HCT116 (cell line): ENCODE data around the gene CCBE1. TPM values are rescaled to one million over a fixed set of nuclear protein-coding genes. Genes with fewer than 3 reads are reported as not detected.

Experiments
- ATAC-seq: fragments of 200-7000 bp; cut with Tn5 transposase; 2 replicates; pipeline ENCODE4 v1.9.1; 2020; ENCODE audit warnings: mild to moderate bottlenecking, moderate library complexity
- BruUV-seq: library from RNA; stranded (reverse); fragments of 400-500 nt; replicated peaks from 2 replicates; lab custom pipeline; 2021; lab: Mats Ljungman, UMichigan
- CTCF ChIA-PET: fragments of 300-600 bp; sonication (Branson Sonifier 250); formaldehyde crosslinking; loops from one replicate; lab custom pipeline; 2021; ENCODE audit warnings: antibody characterized with exemption; lab: Charles Lee
- POLR2A ChIA-PET: fragments of 300-600, 350-600 bp; sonication (Branson Sonifier 250); formaldehyde crosslinking; loops from one replicate; lab custom pipeline; 2021; ENCODE audit warnings: antibody characterized with exemption; lab: Charles Lee
- RAD21 ChIA-PET, 2 experiments: fragments of 300-600 bp; sonication (Branson Sonifier 250); formaldehyde crosslinking; loops; one replicate each; lab custom pipeline; 2023; ENCODE audit warnings: low total read pairs in 2 of 2; ENCODE audit not compliant: uncharacterized antibody in 2 of 2, unreplicated experiment in 2 of 2, low non-redundant PET in 1 of 2; lab: Charles Lee
- DNase-seq: peaks from one replicate; pipeline ENCODE4 v3.0.0-alpha.2; 2010; ENCODE audit warnings: low read depth, low spot score
- H2AFZ ChIP-seq: fragments of 200-600 bp; shearing (Covaris generic), sonication (generic); 2 replicates; pipeline ENCODE4 v1.6.1; 2017; ENCODE audit warnings: low read depth, mixed run types, mixed read lengths, antibody characterized with exemption, low read length; ENCODE audit not compliant: poor library complexity, severe bottlenecking
- H3K27ac ChIP-seq: 2 replicates; pipeline ENCODE4 v1.5.1; 2012; ENCODE audit warnings: low read depth, low read length
- H3K27me3 ChIP-seq: fragments of 200-600 bp; sonication (generic); 2 replicates; pipeline ENCODE4 v1.6.1; 2016; ENCODE audit warnings: mixed run types, low read length, mixed read lengths; ENCODE audit not compliant: insufficient read depth
- H3K36me3 ChIP-seq, 2 experiments: fragments of 200-500 bp in 1 of 2; fragments of 200-600 bp in 1 of 2; sonication (Bioruptor generic) in 1 of 2; sonication (generic) in 1 of 2; 2 replicates each; pipeline versions ENCODE4 v1.5.1 to v1.6.1; 2014 to 2016; ENCODE audit warnings: low read length in 2 of 2, inconsistent platforms in 1 of 2, mixed read lengths in 1 of 2, mixed run types in 1 of 2; ENCODE audit not compliant: insufficient read depth in 2 of 2, control insufficient read depth in 1 of 2
- H3K4me1 ChIP-seq, 2 experiments: fragments of 200-600 bp in 1 of 2; sonication (generic) in 1 of 2; 2 replicates each; pipeline versions ENCODE4 v1.5.1 to v1.6.1; 2012 to 2017; ENCODE audit warnings: low read length in 2 of 2, inconsistent platforms in 1 of 2, mild to moderate bottlenecking in 1 of 2, mixed read lengths in 1 of 2, mixed run types in 1 of 2, moderate library complexity in 1 of 2; ENCODE audit not compliant: insufficient read depth in 2 of 2, control insufficient read depth in 1 of 2
- H3K4me2 ChIP-seq: fragments of 200-600 bp; sonication (generic); 2 replicates; pipeline ENCODE4 v1.6.1; 2017; ENCODE audit warnings: mixed run types, low read length, mixed read lengths
- H3K4me3 ChIP-seq, 2 experiments: fragments of 200-600 bp in 1 of 2; sonication (generic) in 1 of 2; replicated peaks in 1 of 2; 2 replicates each; pipeline ENCODE4 v1.5.1; 2011 to 2016; ENCODE audit warnings: low read length in 2 of 2, control low read depth in 1 of 2, low read depth in 1 of 2, mild to moderate bottlenecking in 1 of 2, mixed read lengths in 1 of 2, mixed run types in 1 of 2
- H3K79me2 ChIP-seq: fragments of 200-600 bp; sonication (generic); 2 replicates; pipeline ENCODE4 v1.6.1; 2017; ENCODE audit warnings: mild to moderate bottlenecking, mixed run types, low read length, moderate library complexity, mixed read lengths; ENCODE audit not compliant: insufficient read depth
- H3K9ac ChIP-seq: fragments of 200-600 bp; sonication (generic); 2 replicates; pipeline ENCODE4 v1.6.1; 2016; ENCODE audit warnings: low read length, mixed read lengths
- H3K9me2 ChIP-seq: fragments of 200-600 bp; sonication (generic), shearing (Covaris generic); 2 replicates; pipeline ENCODE4 v1.6.1; 2017; ENCODE audit warnings: mixed run types, mild to moderate bottlenecking, moderate library complexity; ENCODE audit not compliant: insufficient read depth
- H3K9me3 ChIP-seq, 2 experiments: fragments of 200-500 bp in 1 of 2; fragments of 200-600 bp in 1 of 2; sonication (Bioruptor generic) in 1 of 2; sonication (generic) in 1 of 2; 2 replicates each; pipeline ENCODE4 v1.6.1; 2014 to 2017; ENCODE audit warnings: low read length in 2 of 2, mixed read lengths in 2 of 2, inconsistent platforms in 1 of 2, low read depth in 1 of 2, mild to moderate bottlenecking in 1 of 2, mixed run types in 1 of 2, moderate library complexity in 1 of 2; ENCODE audit not compliant: control insufficient read depth in 1 of 2, insufficient read depth in 1 of 2
- H4K20me1 ChIP-seq: fragments of 200-600 bp; sonication (generic), shearing (Covaris generic); 2 replicates; pipeline ENCODE4 v1.6.1; 2017; ENCODE audit warnings: mixed run types, mild to moderate bottlenecking, moderate library complexity; ENCODE audit not compliant: insufficient read depth
- ATF3 ChIP-seq: IDR thresholded peaks from 2 replicates; pipeline ENCODE4 v1.6.1; 2012
- CEBPB ChIP-seq: IDR thresholded peaks from 2 replicates; pipeline ENCODE4 v1.6.1; 2012; ENCODE audit warnings: low read depth
- ELF1 ChIP-seq: IDR thresholded peaks from 2 replicates; pipeline ENCODE4 v1.6.1; 2012; ENCODE audit warnings: low read depth, borderline replicate concordance
- FOSL1 ChIP-seq: IDR thresholded peaks from 2 replicates; pipeline ENCODE4 v1.6.1; 2012; ENCODE audit warnings: low read depth
- JUND ChIP-seq: IDR thresholded peaks from 2 replicates; pipeline ENCODE4 v1.6.1; 2012
- MAX ChIP-seq: IDR thresholded peaks from 2 replicates; pipeline ENCODE4 v1.6.1; 2012
- POLR2A ChIP-seq: IDR thresholded peaks from 2 replicates; pipeline ENCODE4 v1.7.0; 2011; ENCODE audit warnings: borderline replicate concordance; ENCODE audit not compliant: insufficient read depth, insufficient read length; ENCODE audit errors: extremely low read depth
- POLR2AphosphoS5 ChIP-seq: IDR thresholded peaks from 2 replicates; pipeline ENCODE4 v1.6.1; 2011; ENCODE audit warnings: mild to moderate bottlenecking, low read depth, low read length, moderate library complexity
- RAD21 ChIP-seq: IDR thresholded peaks from 2 replicates; pipeline ENCODE4 v1.6.1; 2012; ENCODE audit warnings: low read depth, mild to moderate bottlenecking
- SP1 ChIP-seq: IDR thresholded peaks from 2 replicates; pipeline ENCODE4 v1.6.1; 2012; ENCODE audit warnings: low read depth
- ZFX ChIP-seq: fragments of 450-650 bp; IDR thresholded peaks from 2 replicates; pipeline ENCODE4 v1.6.1; 2017
- ZNF274 ChIP-seq: fragments of 200-500 bp; sonication (Bioruptor generic); IDR thresholded peaks from 2 replicates; pipeline ENCODE4 v1.6.1; 2014; ENCODE audit warnings: mild to moderate bottlenecking, low read depth, low read length, inconsistent platforms
- intact Hi-C: fragments of 100-400 bp; cut with micrococcal nuclease; formaldehyde crosslinking; loops from 2 replicates; pipeline ENCODE4 v1.10.0; 2022
- total RNA-seq: library from RNA; stranded (reverse); gene quantifications from one replicate; pipeline ENCODE4 v1.2.1, GENCODE V29; 2021; ENCODE audit not compliant: unreplicated experiment

Gene CCBE1
- total RNA-seq, 1 experiment from 2014 or later: 0.84 TPM

DNA sequence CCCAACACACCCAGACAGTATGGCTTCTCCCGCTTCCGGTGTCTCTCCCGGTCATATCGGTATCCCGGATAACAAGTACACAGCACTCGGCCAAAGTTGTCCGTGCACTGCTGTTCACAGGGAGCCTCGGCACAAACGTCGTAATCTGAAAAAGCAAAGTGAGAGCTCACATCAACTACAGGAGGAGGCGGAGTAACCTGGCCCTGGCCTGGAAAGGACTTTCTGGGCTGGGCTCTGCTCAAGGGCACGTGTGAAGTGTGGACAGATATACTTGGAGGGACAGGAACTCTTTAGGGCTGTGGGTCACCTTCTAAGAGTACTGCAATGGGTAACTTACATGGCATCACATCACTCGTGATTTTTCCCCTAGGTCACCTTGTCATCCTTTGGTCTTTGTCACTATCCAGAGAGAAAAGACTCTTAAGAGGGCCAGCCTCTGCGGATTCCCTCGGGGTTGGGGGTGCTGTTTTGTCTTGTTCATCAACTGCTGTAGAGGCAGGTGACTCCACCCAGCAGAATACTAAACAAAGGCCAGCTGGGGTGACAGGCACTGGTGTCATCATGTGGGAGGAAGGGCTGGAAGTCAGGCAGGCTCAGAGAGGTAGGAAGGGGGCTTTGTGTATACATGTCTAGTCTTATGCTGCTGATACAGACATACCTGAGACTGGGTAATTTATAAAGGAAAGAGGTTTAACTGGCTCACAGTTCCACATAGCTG, 227.6 kb downstream of the CCBE1 start:
- Histone ChIP-seq H3K4me3 (no peak overlapping the region), H3K79me2 (no peaks in the 10 kb centered on the region), H3K4me1 (no peaks in the 10 kb centered on the region), H3K4me2 (no peak overlapping the region), H2AFZ (no peak overlapping the region), H3K9me2 (no peaks in the 10 kb centered on the region), H3K36me3 (no peaks in the 10 kb centered on the region), H3K9me3 (no peaks in the 10 kb centered on the region), H3K27me3 (peaks cover 24% of the 10 kb centered on the region), H3K9ac (no peak overlapping the region), H3K27ac (no peak overlapping the region), H4K20me1 (no peaks in the 10 kb centered on the region)
- intact Hi-C loops: no loop called here
- ChIA-PET POLR2A (no interaction called here), RAD21 (no interaction called here), CTCF (no interaction called here)
- BruUV-seq: no TSS peak
- TF ChIP-seq POLR2AphosphoS5 (no peak), ELF1 (no peak), CEBPB (no peak), MAX (no peak), SP1 (no peak), FOSL1 (no peak), JUND (no peak), RAD21 (no peak), ZFX (no peak), POLR2A (no peak), ATF3 (no peak)
- DNase-seq (no peak), ATAC-seq (no peak)

GRCh38 chr18:59468821-59469220, 228.4 kb downstream of the CCBE1 start:
- no peaks in the 10 kb centered on the region for H3K79me2 ChIP-seq
- DNase-seq: no peak
- BruUV-seq: no TSS peak

More at GRCh38 chr18:59468821-59469220, 228.4 kb downstream of the CCBE1 start:
- intact Hi-C loops: no loop called here
- H3K27me3 ChIP-seq: peaks cover 22% of the 10 kb centered on the region
- H3K9me3 ChIP-seq: no peaks in the 10 kb centered on the region
- ChIA-PET CTCF (no interaction called here), RAD21 (no interaction called here), POLR2A (no interaction called here)
- no peaks in the 10 kb centered on the region for H3K36me3 ChIP-seq
- no peaks in the 10 kb centered on the region for H3K9me2 ChIP-seq
- ATAC-seq: no peak
- no peak overlapping the region for H2AFZ ChIP-seq
- H3K4me3 ChIP-seq: no peak overlapping the region
- H3K27ac ChIP-seq: no peak overlapping the region
- TF ChIP-seq ELF1 (no peak), ZNF274 (no peak)
- H3K9ac ChIP-seq: no peak overlapping the region
- no peak overlapping the region for H3K4me2 ChIP-seq
- H4K20me1 ChIP-seq: no peaks in the 10 kb centered on the region
- no peaks in the 10 kb centered on the region for H3K4me1 ChIP-seq
